HEK293 (cell line): ENCODE measurements around the gene SRI.

Source experiments
- CTCF ChIA-PET: fragments of 350-600 bp; formaldehyde crosslinking; extraction: SDS; loops from one replicate; lab custom pipeline; 2021; ENCODE audit warnings: antibody characterized with exemption; lab: Yijun Ruan, JAX
- POLR2A ChIA-PET: fragments of 300-600 bp; formaldehyde crosslinking; extraction: SDS; loops from one replicate; lab custom pipeline; 2020; ENCODE audit warnings: antibody characterized with exemption, inconsistent platforms; lab: Yijun Ruan, JAX
- H3K27ac ChIP-seq: fragments of 200-500 bp; sonication (Bioruptor generic); 2 replicates; pipeline ENCODE4 v1.5.1; 2014; ENCODE audit warnings: low read depth, low read length, control low read depth, inconsistent platforms; ENCODE audit errors: extremely low read depth
- H3K36me3 ChIP-seq, 2 experiments: fragments of 200-500 bp in 1 of 2; sonication (Bioruptor generic) in 1 of 2; 1 replicate in 1 of 2; 2 replicates in 1 of 2; pipeline ENCODE4 v1.5.1; 2014 to 2017; ENCODE audit warnings: inconsistent platforms in 2 of 2, low read length in 2 of 2; ENCODE audit not compliant: control insufficient read depth in 2 of 2, insufficient read depth in 1 of 2
- H3K4me1 ChIP-seq: fragments of 200-500 bp; sonication (Bioruptor generic); 2 replicates; pipeline ENCODE4 v1.5.1; 2014; ENCODE audit warnings: mild to moderate bottlenecking, low read length, inconsistent platforms; ENCODE audit not compliant: control insufficient read depth, insufficient read depth
- H3K4me3 ChIP-seq: 2 replicates; pipeline ENCODE4 v1.5.1; 2011; ENCODE audit warnings: low read depth, mild to moderate bottlenecking, control low read depth, low read length, moderate library complexity
- H3K9me3 ChIP-seq: fragments of 200-500 bp; sonication (Bioruptor generic); 2 replicates; pipeline ENCODE4 v1.5.1; 2014; ENCODE audit warnings: low read depth, low read length, inconsistent platforms; ENCODE audit not compliant: control insufficient read depth, insufficient read depth
- CTCF ChIP-seq: fragments of 450-650 bp; formaldehyde crosslinking; IDR thresholded peaks from 2 replicates; pipeline ENCODE4 v1.5.1; 2016; ENCODE audit warnings: missing biosample characterization, missing genetic modification characterization
- GLI4 ChIP-seq: fragments of 450-650 bp; formaldehyde crosslinking; IDR thresholded peaks from 2 replicates; pipeline ENCODE4 v1.5.1; 2016; ENCODE audit warnings: missing biosample characterization, missing genetic modification characterization
- IKZF3 ChIP-seq: fragments of 450-650 bp; IDR thresholded peaks from 2 replicates; pipeline ENCODE4 v1.5.0; 2018; ENCODE audit warnings: missing biosample characterization, mild to moderate bottlenecking, missing genetic modification characterization, moderate library complexity
- INSM2 ChIP-seq: fragments of 450-650 bp; formaldehyde crosslinking; IDR thresholded peaks from 2 replicates; pipeline ENCODE4 v1.5.1; 2016; ENCODE audit warnings: missing biosample characterization, missing genetic modification characterization
- PRDM1 ChIP-seq: fragments of 450-650 bp; formaldehyde crosslinking; IDR thresholded peaks from 2 replicates; pipeline ENCODE4; 2016; ENCODE audit warnings: missing biosample characterization, missing genetic modification characterization
- SP7 ChIP-seq: fragments of 450-650 bp; formaldehyde crosslinking; IDR thresholded peaks from 2 replicates; pipeline ENCODE4 v1.5.1; 2016; ENCODE audit warnings: missing biosample characterization, missing genetic modification characterization
- YY1 ChIP-seq: fragments of 450-650 bp; formaldehyde crosslinking; IDR thresholded peaks from 2 replicates; pipeline ENCODE4 v1.5.1; 2018; ENCODE audit warnings: missing biosample characterization, missing genetic modification characterization
- ZBTB6 ChIP-seq: fragments of 450-650 bp; formaldehyde crosslinking; IDR thresholded peaks from 2 replicates; pipeline ENCODE4 v1.5.1; 2017; ENCODE audit warnings: missing biosample characterization, missing genetic modification characterization
- ZNF175 ChIP-seq: fragments of 450-650 bp; formaldehyde crosslinking; IDR thresholded peaks from 2 replicates; pipeline ENCODE4 v1.5.1; 2016; ENCODE audit warnings: missing biosample characterization, missing genetic modification characterization
- ZNF184 ChIP-seq: fragments of 450-650 bp; IDR thresholded peaks from 2 replicates; pipeline ENCODE4 v1.5.1; 2018; ENCODE audit warnings: missing biosample characterization, mild to moderate bottlenecking, missing genetic modification characterization
- ZNF248 ChIP-seq: fragments of 450-650 bp; formaldehyde crosslinking; IDR thresholded peaks from 2 replicates; pipeline ENCODE4 v1.5.1; 2017; ENCODE audit warnings: missing biosample characterization, missing genetic modification characterization
- ZNF274 ChIP-seq, 2 experiments: fragments of 200-500 bp in 1 of 2; fragments of 450-650 bp in 1 of 2; sonication (Bioruptor generic) in 1 of 2; formaldehyde crosslinking in 1 of 2; IDR thresholded peaks; 2 replicates each; pipeline versions ENCODE4 v1.5.1 to v1.6.1; 2014 to 2016; ENCODE audit warnings: borderline replicate concordance in 1 of 2, inconsistent platforms in 1 of 2, low read length in 1 of 2, missing biosample characterization in 1 of 2, missing genetic modification characterization in 1 of 2
- ZNF362 ChIP-seq: fragments of 450-650 bp; formaldehyde crosslinking; IDR thresholded peaks from 2 replicates; pipeline ENCODE4 v1.5.1; 2016; ENCODE audit warnings: missing biosample characterization, missing genetic modification characterization
- ZNF37A ChIP-seq: fragments of 450-650 bp; IDR thresholded peaks from 2 replicates; pipeline ENCODE4 v1.5.1; 2018; ENCODE audit warnings: missing biosample characterization, missing genetic modification characterization
- ZNF596 ChIP-seq: fragments of 450-650 bp; IDR thresholded peaks from 2 replicates; pipeline ENCODE4 v1.5.0; 2018; ENCODE audit warnings: missing biosample characterization, mild to moderate bottlenecking, missing genetic modification characterization, moderate library complexity
- ZNF626 ChIP-seq: fragments of 450-650 bp; sonication (Bioruptor Pico); formaldehyde crosslinking; IDR thresholded peaks from 2 replicates; pipeline ENCODE4 v1.5.1; 2018; ENCODE audit warnings: missing biosample characterization, missing genetic modification characterization, inconsistent platforms
- ZNF654 ChIP-seq: fragments of 450-650 bp; formaldehyde crosslinking; IDR thresholded peaks from 2 replicates; pipeline ENCODE4 v1.5.1; 2016; ENCODE audit warnings: low read depth, missing biosample characterization, missing genetic modification characterization
- ZNF776 ChIP-seq: fragments of 450-650 bp; formaldehyde crosslinking; IDR thresholded peaks from 2 replicates; pipeline ENCODE4 v1.5.0; 2017; ENCODE audit warnings: missing biosample characterization, missing genetic modification characterization, borderline replicate concordance
- ZNF791 ChIP-seq: fragments of 450-650 bp; formaldehyde crosslinking; IDR thresholded peaks from 2 replicates; pipeline ENCODE4 v1.5.1; 2016; ENCODE audit warnings: missing biosample characterization, missing genetic modification characterization
- ZSCAN16 ChIP-seq: fragments of 450-650 bp; formaldehyde crosslinking; IDR thresholded peaks from 2 replicates; pipeline ENCODE4 v1.5.1; 2016; ENCODE audit warnings: missing biosample characterization, missing genetic modification characterization

Gene SRI

GRCh38 chr7:88253640-88254039 is 33.8 kb upstream of the SRI start:
- TF ChIP-seq ZNF175 (tag by site-specific recombination) (no peak), ZNF791 (tag by site-specific recombination) (peak; percentile 81)
- no peaks in the 10 kb centered on the region for H3K9me3 ChIP-seq
- ChIA-PET POLR2A (no interaction called here), CTCF (interaction anchor here (0.7 to 1.3 kb wide), 2 partner anchors 10 to 56 kb away, joined by 3 to 4 read pairs; no protein-coding TSS in a partner anchor)
- H3K4me3 ChIP-seq: no peak overlapping the region
- no peak overlapping the region for H3K27ac ChIP-seq
- no peaks in the 10 kb centered on the region for H3K4me1 ChIP-seq
- H3K36me3 ChIP-seq: no peaks in the 10 kb centered on the region

- Histone ChIP-seq H3K4me1 (no peaks in the 10 kb centered on the region), H3K27ac (no peak overlapping the region), H3K4me3 (no peak overlapping the region), H3K36me3 (no peaks in the 10 kb centered on the region), H3K9me3 (no peaks in the 10 kb centered on the region)
- ChIA-PET POLR2A (no interaction called here), CTCF (interaction anchor here (0.8 to 4.7 kb wide), 10 partner anchors 9 to 591 kb away, joined by 3 to 84 read pairs (median 5); no protein-coding TSS in a partner anchor)
- TF ChIP-seq ZNF626 (tag by site-specific recombination) (no peak), ZNF362 (tag by site-specific recombination) (no peak), ZNF184 (no peak), ZNF274 (IDR thresholded peaks at IDR 0.05; ENCODE audit: low read length) (no peak), ZNF274 (tag by site-specific recombination; IDR thresholded peaks at IDR 0.05; ENCODE audit: borderline replicate concordance) (no peak), ZNF776 (tag by site-specific recombination) (no peak), IKZF3 (tag by site-specific recombination) (no peak)
These were observed 24.4 kb upstream of the SRI start for GRCh38 chr7:88244258-88244657.

GRCh38 chr7:88243345-88243909 is 23.6 kb upstream of the SRI start:
- Histone ChIP-seq H3K4me1 (no peaks in the 10 kb centered on the region), H3K36me3 (no peaks in the 10 kb centered on the region), H3K4me3 (no peak overlapping the region), H3K27ac (no peak overlapping the region), H3K9me3 (no peaks in the 10 kb centered on the region)
- CTCF ChIA-PET: interaction anchor here (0.6 to 4.7 kb wide), 35 partner anchors 10 to 1386 kb away, joined by 3 to 84 read pairs (median 4); no protein-coding TSS in a partner anchor
- TF ChIP-seq GLI4 (no peak), INSM2 (tag by site-specific recombination) (no peak), YY1 (tag by site-specific recombination) (no peak), CTCF (peak; percentile 58), PRDM1 (peak; percentile 53), ZNF596 (tag by site-specific recombination) (no peak), ZNF37A (tag by site-specific recombination) (no peak), SP7 (no peak), ZSCAN16 (no peak), ZBTB6 (tag by site-specific recombination) (no peak), ZNF248 (tag by site-specific recombination) (no peak), ZNF654 (peak; percentile 85)
- POLR2A ChIA-PET: no interaction called here
